HepG2 (cell line): ENCODE measurements around the gene ACTR3. TPM values are rescaled to one million over a fixed set of nuclear protein-coding genes. Genes with fewer than 3 reads are reported as not detected.

ENCODE experiments used
- AGO2 ChIP-seq: fragments of 200-400 bp; formaldehyde crosslinking; optimal IDR thresholded peaks from 2 replicates; pipeline ENCODE3; 2017; ENCODE audit warnings: mild to moderate bottlenecking, low read depth, low read length, moderate library complexity
- ARID3A ChIP-seq: IDR thresholded peaks from 2 replicates; pipeline ENCODE4 v1.6.1; 2012; ENCODE audit warnings: low read depth, low read length, improper control_type of control experiment
- ATF1 ChIP-seq: IDR thresholded peaks from 2 replicates; pipeline ENCODE4 v1.6.1; 2016; ENCODE audit warnings: mild to moderate bottlenecking, control low read depth
- FOXA3 ChIP-seq: IDR thresholded peaks from 2 replicates; pipeline ENCODE4 v1.6.1; 2016; ENCODE audit warnings: missing genetic modification reagents, missing compliant biosample characterization
- MAFF ChIP-seq: IDR thresholded peaks from 2 replicates; pipeline ENCODE4 v1.6.1; 2011; ENCODE audit warnings: low read depth, low read length, improper control_type of control experiment
- MYPOP ChIP-seq: sonication (generic); formaldehyde crosslinking; IDR thresholded peaks from 2 replicates; pipeline ENCODE4 v1.8.1; 2023; ENCODE audit warnings: mild to moderate bottlenecking, moderate library complexity, missing genetic modification reagents
- NCOR1 ChIP-seq: fragments of 200-600 bp; sonication (generic); IDR thresholded peaks from 2 replicates; pipeline ENCODE4 v1.7.0; 2017; ENCODE audit warnings: antibody characterized with exemption, low read length, borderline replicate concordance
- PATZ1 ChIP-seq: sonication (generic); formaldehyde crosslinking; IDR thresholded peaks from 2 replicates; pipeline ENCODE4 v1.4.0; 2020; ENCODE audit warnings: missing genetic modification reagents
- REST ChIP-seq, 2 experiments: IDR thresholded peaks; 2 replicates each; pipeline ENCODE4 v1.6.1; 2011 to 2012; ENCODE audit warnings: low read length in 2 of 2, borderline replicate concordance in 1 of 2, low read depth in 1 of 2, mild to moderate bottlenecking in 1 of 2, moderate library complexity in 1 of 2
- STAT5B ChIP-seq: sonication (generic); formaldehyde crosslinking; IDR thresholded peaks from 2 replicates; pipeline ENCODE4 v1.4.0; 2020; ENCODE audit warnings: missing genetic modification reagents
- TARDBP ChIP-seq: sonication (generic); formaldehyde crosslinking; IDR thresholded peaks from 2 replicates; pipeline ENCODE4 v1.8.0; 2022; ENCODE audit warnings: mild to moderate bottlenecking, missing genetic modification reagents
- ZBTB7B ChIP-seq: sonication (generic); formaldehyde crosslinking; IDR thresholded peaks from 2 replicates; pipeline ENCODE4 v1.4.0; 2020; ENCODE audit warnings: missing genetic modification reagents
- ZFAT ChIP-seq: sonication (generic); formaldehyde crosslinking; conservative IDR thresholded peaks from 2 replicates; pipeline ENCODE4 v1.8.1; 2023; ENCODE audit warnings: missing genetic modification reagents, inconsistent platforms
- ZNF282 ChIP-seq: fragments of 450-650 bp; IDR thresholded peaks from 2 replicates; pipeline ENCODE4 v1.6.1; 2018; ENCODE audit not compliant: partially characterized antibody
- ZNF383 ChIP-seq: sonication (generic); formaldehyde crosslinking; IDR thresholded peaks from 2 replicates; pipeline ENCODE4 v1.4.0; 2020; ENCODE audit warnings: missing genetic modification reagents, mild to moderate bottlenecking, borderline replicate concordance
- ZNF563 ChIP-seq: sonication (generic); formaldehyde crosslinking; IDR thresholded peaks from 2 replicates; pipeline ENCODE4 v1.8.0; 2022; ENCODE audit warnings: mild to moderate bottlenecking, moderate library complexity, missing genetic modification reagents
- ZNF580 ChIP-seq: IDR thresholded peaks from 2 replicates; pipeline ENCODE4 v1.6.1; 2016; ENCODE audit warnings: low read depth, borderline replicate concordance
- ZNF749 ChIP-seq: sonication (generic); formaldehyde crosslinking; IDR thresholded peaks from 2 replicates; pipeline ENCODE4 v1.8.0; 2022; ENCODE audit warnings: mild to moderate bottlenecking, missing genetic modification reagents, moderate library complexity, borderline replicate concordance
- ZNF879 ChIP-seq: sonication (generic); formaldehyde crosslinking; IDR thresholded peaks from 2 replicates; pipeline ENCODE4 v1.8.1; 2023; ENCODE audit warnings: missing genetic modification reagents
- polyA plus RNA-seq, 8 experiments: library from polyadenylated mRNA; depleted of rRNA in 3 of 8; stranded (reverse) in 7 of 8; unstranded in 1 of 8; fragments of >200 nt; fragmentation: Illumina TruSeq in 4 of 8; extraction: Trizol in 4 of 8; gene quantifications; 2 replicates each; pipeline versions ENCODE4 v1.2.1 to v1.2.3, GENCODE V29; 2011 to 2016; ENCODE audit warnings: low read depth in 4 of 8, missing spikeins in 1 of 8, mixed read lengths in 1 of 8; ENCODE audit not compliant: insufficient read depth in 1 of 8
- total RNA-seq, 5 experiments: library from RNA; depleted of rRNA; stranded (reverse); fragments of >200 nt; fragmentation: Illumina TruSeq; extraction: Trizol; gene quantifications; 2 replicates each; pipeline ENCODE4 v1.2.3, GENCODE V29; 2016; ENCODE audit warnings: low read depth in 1 of 5

The ACTR3 gene
- total and polyA plus RNA-seq, 2 of the 13 experiments (the other 11 are each of a cell fraction or from before 2014, with no cell fraction given) = 123 to 225 TPM

- TF ChIP-seq ZFAT (CRISPR knock-in tag) (no peak), MYPOP (peak; percentile 61; the same call in 1 of the 2 replicates), ZNF580 (CRISPR knock-in tag) (peak; percentile 20), ZNF282 (no peak), NCOR1 (peak; percentile 76), ZBTB7B (CRISPR knock-in tag) (peak; percentile 97), FOXA3 (CRISPR knock-in tag) (peak; percentile 97), MAFF (peak; percentile 21; the same call in 1 of the 2 replicates), ZNF749 (CRISPR knock-in tag) (no peak), ARID3A (peak; percentile 87), REST (IDR thresholded peaks at IDR 0.05; ENCODE audit: borderline replicate concordance in 1 of 2, low read depth in 1 of 2, low read length in 2 of 2) (peak in 1 of 2 experiments; percentile 68; a peak in 2 of 4 replicates), ZNF879 (peak; percentile 41; the same call in 1 of the 2 replicates), ZNF383 (CRISPR knock-in tag) (no peak), ATF1 (CRISPR knock-in tag) (peak; percentile 89), AGO2 (no peak), PATZ1 (CRISPR knock-in tag) (peak; percentile 94), STAT5B (CRISPR knock-in tag) (no peak), ZNF563 (CRISPR knock-in tag) (no peak), TARDBP (CRISPR knock-in tag) (peak; percentile 78)
Measured at GRCh38 chr2:113977660-113978523, 88.0 kb downstream of the ACTR3 start (continued).
